Non-pigmented ciliary epithelial cell (primary cell): ENCODE data around the gene C4orf50.
"Not testable (repeated sequence)": the region's sequence is repeated elsewhere in the genome, so short reads cannot be mapped to it uniquely, and the experiment has no call there.

Experiments used
- DNase-seq: peaks from one replicate; pipeline ENCODE4 v3.0.0-alpha.2; 2010; ENCODE audit warnings: low read depth

C4orf50 gene

GRCh38 chr4:5857199-5857598, 161.0 kb downstream of the C4orf50 start:
- no peak for DNase-seq

- DNase-seq, result not testable (repeated sequence)
These were observed 161.9 kb downstream of the C4orf50 start for GRCh38 chr4:5856362-5856761.

GRCh38 chr4:5854929-5855328, 163.3 kb downstream of the C4orf50 start:
- no peak for DNase-seq

- DNase-seq, result no peak
These were observed 165.6 kb downstream of the C4orf50 start for GRCh38 chr4:5852523-5853202.

GRCh38 chr4:5851637-5852301, 166.5 kb downstream of the C4orf50 start:
- DNase-seq, result no peak
